Mesenchymal stem cell (in vitro differentiated cells and primary cell): ENCODE results near the gene SGIP1.

Experiments used
- DNase-seq: peaks from one replicate; pipeline ENCODE4 v3.0.0-alpha.2; 2013
- H2AFZ ChIP-seq: one replicate; pipeline ENCODE4 v1.6.1; 2013; ENCODE audit warnings: low read depth, mild to moderate bottlenecking, control low read depth, inconsistent platforms, low read length, moderate library complexity
- H2AK5ac ChIP-seq: 2 replicates; pipeline ENCODE4 v1.6.1; 2013; ENCODE audit warnings: low read length, moderate library complexity, mild to moderate bottlenecking, inconsistent platforms; ENCODE audit not compliant: severe bottlenecking
- H2BK120ac ChIP-seq: one replicate; pipeline ENCODE4 v1.6.1; 2013; ENCODE audit warnings: low read depth, mild to moderate bottlenecking, inconsistent platforms, low read length, moderate library complexity
- H2BK12ac ChIP-seq, 2 experiments: one replicate each; pipeline ENCODE4 v1.6.1; 2013; ENCODE audit warnings: inconsistent platforms in 2 of 2, low read length in 2 of 2, mild to moderate bottlenecking in 2 of 2, moderate library complexity in 2 of 2, control low read depth in 1 of 2
- H2BK15ac ChIP-seq: one replicate; pipeline ENCODE4 v1.6.1; 2013; ENCODE audit warnings: mild to moderate bottlenecking, low read depth, inconsistent platforms; ENCODE audit not compliant: poor library complexity, severe bottlenecking
- H2BK5ac ChIP-seq: 2 replicates; pipeline ENCODE4 v1.6.1; 2013; ENCODE audit warnings: low read depth, mild to moderate bottlenecking, low read length, control low read depth, inconsistent platforms; ENCODE audit not compliant: poor library complexity, severe bottlenecking
- H3K14ac ChIP-seq, 2 experiments: one replicate each; pipeline ENCODE4 v1.6.1; 2013; ENCODE audit warnings: inconsistent platforms in 2 of 2, low read length in 2 of 2, control low read depth in 1 of 2, mild to moderate bottlenecking in 1 of 2, moderate library complexity in 1 of 2
- H3K18ac ChIP-seq, 2 experiments: one replicate each; pipeline ENCODE4 v1.6.1; 2013; ENCODE audit warnings: inconsistent platforms in 2 of 2, low read length in 2 of 2, control low read depth in 1 of 2, low read depth in 1 of 2, mild to moderate bottlenecking in 1 of 2
- H3K23ac ChIP-seq, 2 experiments: one replicate each; pipeline ENCODE4 v1.6.1; 2013; ENCODE audit warnings: inconsistent platforms in 2 of 2, low read length in 2 of 2, mild to moderate bottlenecking in 2 of 2, moderate library complexity in 2 of 2, control low read depth in 1 of 2
- H3K27ac ChIP-seq: 2 replicates; pipeline ENCODE4 v1.5.1; 2013; ENCODE audit warnings: mild to moderate bottlenecking, moderate library complexity, low read length, control low read depth, inconsistent platforms; ENCODE audit not compliant: poor library complexity, severe bottlenecking
- H3K27me3 ChIP-seq, 2 experiments: 2 replicates each; pipeline versions ENCODE4 v1.6.1 to v1.7.0; 2013; ENCODE audit warnings: low read length in 2 of 2, mild to moderate bottlenecking in 2 of 2, moderate library complexity in 2 of 2, control low read depth in 1 of 2, inconsistent platforms in 1 of 2; ENCODE audit not compliant: control insufficient read depth in 1 of 2, insufficient read depth in 1 of 2
- H3K36me3 ChIP-seq, 2 experiments: 2 replicates each; pipeline versions ENCODE4 v1.6.1 to v1.7.0; 2013; ENCODE audit warnings: low read length in 2 of 2, control low read depth in 1 of 2, inconsistent platforms in 1 of 2, low read depth in 1 of 2, mild to moderate bottlenecking in 1 of 2; ENCODE audit not compliant: insufficient read depth in 2 of 2, control insufficient read depth in 1 of 2
- H3K4ac ChIP-seq, 2 experiments: one replicate each; pipeline ENCODE4 v1.6.1; 2013; ENCODE audit warnings: inconsistent platforms in 2 of 2, low read length in 2 of 2, mild to moderate bottlenecking in 2 of 2, moderate library complexity in 2 of 2, control low read depth in 1 of 2, low read depth in 1 of 2
- H3K4me1 ChIP-seq: 2 replicates; pipeline ENCODE4 v1.6.1; 2013; ENCODE audit warnings: low read depth, low read length, control low read depth; ENCODE audit not compliant: control insufficient read depth, insufficient read depth
- H3K4me2 ChIP-seq: 2 replicates; pipeline ENCODE4 v1.6.1; 2013; ENCODE audit warnings: low read length, mild to moderate bottlenecking, inconsistent platforms; ENCODE audit not compliant: poor library complexity, severe bottlenecking
- H3K4me3 ChIP-seq, 2 experiments: 2 replicates each; pipeline versions ENCODE4 v1.5.1 to v1.7.0; 2013; ENCODE audit warnings: low read length in 2 of 2, mild to moderate bottlenecking in 2 of 2, control low read depth in 1 of 2, low read depth in 1 of 2; ENCODE audit not compliant: insufficient read depth in 1 of 2
- H3K79me1 ChIP-seq: replicated peaks from 2 replicates; pipeline ENCODE4 v1.6.1; 2013; ENCODE audit warnings: mild to moderate bottlenecking, control low read depth, low read length, inconsistent platforms; ENCODE audit not compliant: poor library complexity, severe bottlenecking
- H3K9ac ChIP-seq: 2 replicates; pipeline ENCODE4 v1.7.0; 2013; ENCODE audit warnings: mild to moderate bottlenecking, low read length, moderate library complexity
- H3K9me3 ChIP-seq: 2 replicates; pipeline ENCODE4 v1.7.0; 2013; ENCODE audit warnings: mild to moderate bottlenecking, low read length; ENCODE audit not compliant: control insufficient read depth
- H4K8ac ChIP-seq: one replicate; pipeline ENCODE4 v1.6.1; 2013; ENCODE audit warnings: inconsistent platforms, mild to moderate bottlenecking, low read length, moderate library complexity
- H4K91ac ChIP-seq: one replicate; pipeline ENCODE4 v1.6.1; 2013; ENCODE audit warnings: mild to moderate bottlenecking, low read length, inconsistent platforms
- WGBS: methylation state at CpG from one replicate; pipeline ENCODE4 v1.1.7; 2013; ENCODE audit warnings: mixed read lengths; 5-methylcytosine and 5-hydroxymethylcytosine counted together

Gene SGIP1

GRCh38 chr1:66563941-66564630 lies 30.1 kb downstream of the SGIP1 start:
- no peak overlapping the region for H3K23ac ChIP-seq
- peak overlapping the region; percentile 87 for H2BK5ac ChIP-seq
- DNase-seq: peak; percentile 100
- peak overlapping the region; percentile 9 for H3K4me2 ChIP-seq
- peaks cover 4% of the 10 kb centered on the region for H3K79me1 ChIP-seq
- H3K27me3 ChIP-seq: no peaks in the 10 kb centered on the region
- no peaks in the 10 kb centered on the region for H3K9me3 ChIP-seq
- no peak overlapping the region for H2AFZ ChIP-seq
- H2BK15ac ChIP-seq: no peak overlapping the region
- H3K4me3 ChIP-seq: peak overlapping the region in 1 of 2 experiments; percentile 56
- no peak overlapping the region for H3K14ac ChIP-seq
- peaks cover 0 to 3% of the 10 kb centered on the region in 2 experiments for H3K36me3 ChIP-seq
- H3K18ac ChIP-seq: peak overlapping the region; percentile 77 to 95
- H3K4me1 ChIP-seq: no peaks in the 10 kb centered on the region
- peak overlapping the region; percentile 86 for H2AK5ac ChIP-seq
- H3K4ac ChIP-seq: peak overlapping the region; percentile 39 to 86
- WGBS: 19% methylated on average over 3 of the region's 5 CpGs
- peak overlapping the region; percentile 99 for H3K27ac ChIP-seq
- peak overlapping the region; percentile 95 for H2BK120ac ChIP-seq
- H4K8ac ChIP-seq: peak overlapping the region; percentile 88
- peak overlapping the region; percentile 86 for H3K9ac ChIP-seq
- H4K91ac ChIP-seq: peak overlapping the region; percentile 93
- H2BK12ac ChIP-seq: peak overlapping the region in 1 of 2 experiments; percentile 66

- H3K18ac ChIP-seq: no peak overlapping the region
- H3K27ac ChIP-seq: no peak overlapping the region
- H2BK120ac ChIP-seq: no peak overlapping the region
- no peak overlapping the region for H3K23ac ChIP-seq
- no peak overlapping the region for H2AFZ ChIP-seq
- no peak overlapping the region for H3K4me3 ChIP-seq
- no peaks in the 10 kb centered on the region for H3K36me3 ChIP-seq
- no peaks in the 10 kb centered on the region for H3K4me1 ChIP-seq
- H2BK12ac ChIP-seq: no peak overlapping the region
- no peak overlapping the region for H3K4me2 ChIP-seq
- no peak for DNase-seq
- no peak overlapping the region for H3K4ac ChIP-seq
- H4K8ac ChIP-seq: no peak overlapping the region
- H3K27me3 ChIP-seq: no peaks in the 10 kb centered on the region
- no peak overlapping the region for H2AK5ac ChIP-seq
- peaks cover 8% of the 10 kb centered on the region for H3K79me1 ChIP-seq
- no peak overlapping the region for H3K9ac ChIP-seq
- no peaks in the 10 kb centered on the region for H3K9me3 ChIP-seq
- no peak overlapping the region for H4K91ac ChIP-seq
- H3K14ac ChIP-seq: no peak overlapping the region
- no peak overlapping the region for H2BK5ac ChIP-seq
- no peak overlapping the region for H2BK15ac ChIP-seq
Measured at GRCh38 chr1:66570196-66570595, 36.2 kb downstream of the SGIP1 start.

- Histone ChIP-seq H2AK5ac (peak overlapping the region; percentile 85), H2BK12ac (no peak overlapping the region), H2AFZ (no peak overlapping the region), H3K27ac (peak overlapping the region; percentile 56), H3K4me2 (no peak overlapping the region), H4K91ac (no peak overlapping the region), H4K8ac (no peak overlapping the region), H3K9me3 (no peaks in the 10 kb centered on the region), H2BK5ac (no peak overlapping the region), H2BK120ac (no peak overlapping the region), H3K4me1 (peaks cover 1% of the 10 kb centered on the region), H3K4ac (no peak overlapping the region), H3K27me3 (no peaks in the 10 kb centered on the region), H3K79me1 (peaks cover 8% of the 10 kb centered on the region), H2BK15ac (no peak overlapping the region), H3K18ac (peak overlapping the region in 1 of 2 experiments; percentile 70), H3K9ac (peak overlapping the region; percentile 33), H3K14ac (no peak overlapping the region), H3K36me3 (no peaks in the 10 kb centered on the region), H3K23ac (no peak overlapping the region), H3K4me3 (no peak overlapping the region)
- 32% methylated on average over 1 of the region's 1 CpG for WGBS
- peak; percentile 88 for DNase-seq
Measured at GRCh38 chr1:66571789-66572188, 37.8 kb downstream of the SGIP1 start.

DNA sequence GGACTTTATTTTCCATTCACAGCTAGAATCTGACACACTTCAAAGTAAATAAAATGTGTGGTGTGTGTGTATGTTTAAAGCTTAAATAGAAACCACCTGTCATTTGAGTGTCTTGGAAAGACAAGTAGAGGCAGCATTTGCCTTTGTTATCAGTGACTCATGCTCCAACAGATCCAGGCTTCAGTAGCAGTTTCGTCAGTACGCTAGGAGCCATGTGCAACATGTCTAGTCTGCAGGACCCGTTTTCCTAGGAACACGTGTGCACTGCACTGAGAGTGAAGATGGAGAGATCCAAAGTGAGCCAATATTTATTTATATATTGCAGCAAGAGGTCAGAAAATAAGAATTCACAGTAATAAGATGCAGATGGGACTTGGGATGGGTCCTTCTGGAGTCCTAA lies 41.8 kb downstream of the SGIP1 start:
- Histone ChIP-seq H2AK5ac (no peak overlapping the region), H2BK5ac (no peak overlapping the region), H3K9me3 (no peaks in the 10 kb centered on the region), H3K27me3 (no peaks in the 10 kb centered on the region), H2BK15ac (no peak overlapping the region), H3K4ac (no peak overlapping the region), H4K8ac (no peak overlapping the region), H3K36me3 (no peaks in the 10 kb centered on the region), H2BK12ac (no peak overlapping the region), H4K91ac (no peak overlapping the region), H3K4me3 (peak overlapping the region in 1 of 2 experiments; percentile 26), H3K4me2 (no peak overlapping the region), H3K14ac (no peak overlapping the region), H3K79me1 (peaks cover 18% of the 10 kb centered on the region), H2AFZ (no peak overlapping the region), H3K4me1 (peaks cover 3% of the 10 kb centered on the region), H3K23ac (no peak overlapping the region), H3K18ac (no peak overlapping the region), H3K9ac (peak overlapping the region; percentile 19), H3K27ac (no peak overlapping the region), H2BK120ac (no peak overlapping the region)
- 22% methylated on average over 4 of the region's 4 CpGs for WGBS
- DNase-seq: peak; percentile 96
